ENCODE results near the gene ZCCHC24.

Gene ZCCHC24

GRCh38 chr10:79357180-79357579 is 88.2 kb downstream of the ZCCHC24 start:
- ATAC-seq, result no peak

- ATAC-seq, result peak in 1 of 2 donors; percentile 11
Measured at GRCh38 chr10:79356104-79356503, 89.3 kb downstream of the ZCCHC24 start.

- ATAC-seq, result no peak
Measured at GRCh38 chr10:79355420-79356017, 89.9 kb downstream of the ZCCHC24 start.

GRCh38 chr10:79354615-79355014 is 90.8 kb downstream of the ZCCHC24 start:
- ATAC-seq, result no peak

- ATAC-seq, result peak in 1 of 2 donors; percentile 22
Measured at GRCh38 chr10:79354141-79354540, 91.3 kb downstream of the ZCCHC24 start.

GRCh38 chr10:79353726-79354125 is 91.7 kb downstream of the ZCCHC24 start:
- no peak for ATAC-seq

- ATAC-seq, result no peak
Measured at GRCh38 chr10:79353000-79353406, 92.4 kb downstream of the ZCCHC24 start.

GRCh38 chr10:79352035-79352877 is 93.2 kb downstream of the ZCCHC24 start:
- no peak for ATAC-seq

- ATAC-seq, result no peak
Measured at GRCh38 chr10:79351332-79351731, 94.1 kb downstream of the ZCCHC24 start.

- ATAC-seq, result no peak
Measured at GRCh38 chr10:79350407-79351154, 94.8 kb downstream of the ZCCHC24 start.

GRCh38 chr10:79349766-79350406 is 95.5 kb downstream of the ZCCHC24 start:
- no peak for ATAC-seq

- ATAC-seq, result no peak
Measured at GRCh38 chr10:79349072-79349491, 96.3 kb downstream of the ZCCHC24 start.

- no peak for ATAC-seq
Measured at GRCh38 chr10:79348640-79348988, 96.8 kb downstream of the ZCCHC24 start.

- peak; percentile 71 for ATAC-seq
Measured at GRCh38 chr10:79347894-79348639, 97.4 kb downstream of the ZCCHC24 start.

- ATAC-seq, result peak; percentile 90 to 91
Measured at GRCh38 chr10:79347226-79347893, 98.1 kb downstream of the ZCCHC24 start, which contains the start of gene PPIF. PPIF (plus strand) TSS chr10:79347469; CDS start chr10:79347549, 80 bp downstream.

GRCh38 chr10:79346388-79347225 is 98.8 kb downstream of the ZCCHC24 start:
- no peak for ATAC-seq

GRCh38 chr10:79346012-79346340 is 99.4 kb downstream of the ZCCHC24 start:
- no peak for ATAC-seq

GRCh38 chr10:79345241-79346011 is 100.0 kb downstream of the ZCCHC24 start:
- no peak for ATAC-seq

- ATAC-seq, result no peak
Measured at GRCh38 chr10:79344502-79345195, 100.8 kb downstream of the ZCCHC24 start.
